Trophoblast cell (in vitro differentiated cells and primary cell): ENCODE measurements around the gene TCHH.

Source experiments
- DNase-seq, 2 donors: peaks; one replicate each; pipeline ENCODE4 v3.0.0-alpha.2; 2016
- H2AFZ ChIP-seq: 2 replicates; pipeline ENCODE4 v1.6.1; 2013; ENCODE audit warnings: low read length, moderate library complexity, mild to moderate bottlenecking; ENCODE audit not compliant: insufficient read depth, poor library complexity
- H2AK5ac ChIP-seq: 2 replicates; pipeline ENCODE4 v1.6.1; 2013; ENCODE audit warnings: mild to moderate bottlenecking, low read length
- H2BK120ac ChIP-seq: 2 replicates; pipeline ENCODE4 v1.6.1; 2013; ENCODE audit warnings: low read length, mild to moderate bottlenecking, moderate library complexity; ENCODE audit not compliant: insufficient read depth, poor library complexity
- H2BK12ac ChIP-seq: 2 replicates; pipeline ENCODE4 v1.6.1; 2013; ENCODE audit warnings: mild to moderate bottlenecking, low read length, moderate library complexity
- H2BK5ac ChIP-seq: 2 replicates; pipeline ENCODE4 v1.6.1; 2013; ENCODE audit warnings: low read length, low read depth, moderate library complexity, mild to moderate bottlenecking; ENCODE audit not compliant: poor library complexity
- H3K14ac ChIP-seq: 2 replicates; pipeline ENCODE4 v1.6.1; 2013; ENCODE audit warnings: mild to moderate bottlenecking, low read length
- H3K18ac ChIP-seq: 2 replicates; pipeline ENCODE4 v1.6.1; 2013; ENCODE audit warnings: mild to moderate bottlenecking, low read length
- H3K23ac ChIP-seq: 2 replicates; pipeline ENCODE4 v1.6.1; 2013; ENCODE audit warnings: low read length
- H3K27ac ChIP-seq: 2 replicates; pipeline ENCODE4 v1.5.1; 2013; ENCODE audit warnings: low read depth, mild to moderate bottlenecking, inconsistent platforms, low read length, moderate library complexity
- H3K27me3 ChIP-seq: 2 replicates; pipeline ENCODE4 v1.6.1; 2013; ENCODE audit warnings: inconsistent platforms, mild to moderate bottlenecking, low read length, moderate library complexity; ENCODE audit not compliant: insufficient read depth
- H3K36me3 ChIP-seq, 2 experiments: 1 replicate in 1 of 2; 2 replicates in 1 of 2; pipeline ENCODE4 v1.6.1; 2013; ENCODE audit warnings: low read length in 2 of 2, mild to moderate bottlenecking in 2 of 2, moderate library complexity in 1 of 2; ENCODE audit not compliant: insufficient read depth in 2 of 2, control insufficient read depth in 1 of 2
- H3K4ac ChIP-seq: 2 replicates; pipeline ENCODE4 v1.6.1; 2013; ENCODE audit warnings: low read depth, mild to moderate bottlenecking, low read length, moderate library complexity
- H3K4me1 ChIP-seq, 2 experiments: 1 replicate in 1 of 2; 2 replicates in 1 of 2; pipeline ENCODE4 v1.6.1; 2013; ENCODE audit warnings: low read length in 2 of 2, mild to moderate bottlenecking in 2 of 2, moderate library complexity in 1 of 2; ENCODE audit not compliant: insufficient read depth in 2 of 2, control insufficient read depth in 1 of 2
- H3K4me2 ChIP-seq: 2 replicates; pipeline ENCODE4 v1.6.1; 2013; ENCODE audit warnings: inconsistent platforms, mild to moderate bottlenecking, low read length, moderate library complexity
- H3K4me3 ChIP-seq: 2 replicates; pipeline ENCODE4 v1.5.1; 2013; ENCODE audit warnings: mild to moderate bottlenecking, low read depth, low read length, inconsistent platforms
- H3K79me1 ChIP-seq: one replicate; pipeline ENCODE4 v1.6.1; 2013; ENCODE audit warnings: low read length
- H3K79me2 ChIP-seq: 2 replicates; pipeline ENCODE4 v1.6.1; 2013; ENCODE audit warnings: low read length, mild to moderate bottlenecking; ENCODE audit not compliant: control insufficient read depth, insufficient read depth, poor library complexity
- H3K9ac ChIP-seq: 2 replicates; pipeline ENCODE4 v1.6.1; 2013; ENCODE audit warnings: mild to moderate bottlenecking, low read length
- H3K9me3 ChIP-seq: 2 replicates; pipeline ENCODE4 v1.6.1; 2013; ENCODE audit warnings: low read depth, mild to moderate bottlenecking, control low read depth, inconsistent platforms, low read length; ENCODE audit not compliant: insufficient read depth
- H4K12ac ChIP-seq: 2 replicates; pipeline ENCODE4 v1.6.1; 2013; ENCODE audit warnings: low read depth, mild to moderate bottlenecking, low read length, moderate library complexity
- H4K8ac ChIP-seq: 2 replicates; pipeline ENCODE4 v1.6.1; 2013; ENCODE audit warnings: low read depth, mild to moderate bottlenecking, low read length, moderate library complexity
- H4K91ac ChIP-seq: one replicate; pipeline ENCODE4 v1.6.1; 2013; ENCODE audit warnings: low read depth, mild to moderate bottlenecking, low read length, moderate library complexity
- WGBS: extraction: QIAGEN DNeasy Blood & Tissue Kit; methylation state at CpG from one replicate; pipeline ENCODE4 v1.1.7; 2013; ENCODE audit warnings: missing lambda C conversion rate; ENCODE audit not compliant: insufficient read length, insufficient coverage; ENCODE audit errors: extremely low coverage; 5-methylcytosine and 5-hydroxymethylcytosine counted together

Gene TCHH

DNA sequence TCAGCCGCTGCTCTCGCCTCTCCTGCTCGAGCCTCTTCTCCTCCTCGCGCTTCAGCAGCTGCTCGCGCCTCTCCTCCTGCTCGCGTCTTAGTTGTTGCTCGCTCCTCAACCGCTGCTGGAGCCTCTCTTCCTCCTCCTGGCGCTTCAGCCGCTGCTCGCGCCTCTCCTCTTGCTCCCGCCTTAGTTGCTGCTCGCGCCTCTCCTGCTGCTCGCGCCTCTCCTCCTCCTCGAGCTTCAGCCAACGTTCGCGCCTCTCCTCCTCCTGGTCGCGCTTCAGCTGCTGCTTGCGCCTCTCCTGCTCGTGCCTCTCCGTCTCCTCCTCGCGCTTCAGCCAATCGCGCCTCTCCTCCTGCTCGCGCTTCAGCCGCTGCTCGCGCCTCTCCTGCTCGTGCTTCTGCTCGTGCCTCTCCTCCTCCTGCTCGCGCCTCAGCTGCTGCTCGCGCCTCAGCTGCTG lies 3.7 kb downstream of the TCHH start:
- Histone ChIP-seq H3K4me1 (peaks cover 8 to 15% of the 10 kb centered on the region in 2 experiments), H2AK5ac (no peak overlapping the region), H3K9me3 (peaks cover 45% of the 10 kb centered on the region), H2BK5ac (no peak overlapping the region), H4K8ac (no peak overlapping the region), H3K4ac (no peak overlapping the region), H3K79me1 (no peaks in the 10 kb centered on the region), H3K9ac (no peak overlapping the region), H3K27me3 (peaks cover 66% of the 10 kb centered on the region), H3K4me3 (no peak overlapping the region), H3K36me3 (no peaks in the 10 kb centered on the region), H2BK120ac (no peak overlapping the region), H3K14ac (no peak overlapping the region), H4K12ac (no peak overlapping the region), H4K91ac (no peak overlapping the region), H3K18ac (no peak overlapping the region), H3K79me2 (no peaks in the 10 kb centered on the region), H3K23ac (no peak overlapping the region), H3K4me2 (peak overlapping the region; percentile 30), H2BK12ac (no peak overlapping the region), H2AFZ (peak overlapping the region; percentile 37), H3K27ac (no peak overlapping the region)
- peak; percentile 40 to 57 for DNase-seq
- no CpG with 5 or more reads among the region's 44 CpGs for WGBS

DNA sequence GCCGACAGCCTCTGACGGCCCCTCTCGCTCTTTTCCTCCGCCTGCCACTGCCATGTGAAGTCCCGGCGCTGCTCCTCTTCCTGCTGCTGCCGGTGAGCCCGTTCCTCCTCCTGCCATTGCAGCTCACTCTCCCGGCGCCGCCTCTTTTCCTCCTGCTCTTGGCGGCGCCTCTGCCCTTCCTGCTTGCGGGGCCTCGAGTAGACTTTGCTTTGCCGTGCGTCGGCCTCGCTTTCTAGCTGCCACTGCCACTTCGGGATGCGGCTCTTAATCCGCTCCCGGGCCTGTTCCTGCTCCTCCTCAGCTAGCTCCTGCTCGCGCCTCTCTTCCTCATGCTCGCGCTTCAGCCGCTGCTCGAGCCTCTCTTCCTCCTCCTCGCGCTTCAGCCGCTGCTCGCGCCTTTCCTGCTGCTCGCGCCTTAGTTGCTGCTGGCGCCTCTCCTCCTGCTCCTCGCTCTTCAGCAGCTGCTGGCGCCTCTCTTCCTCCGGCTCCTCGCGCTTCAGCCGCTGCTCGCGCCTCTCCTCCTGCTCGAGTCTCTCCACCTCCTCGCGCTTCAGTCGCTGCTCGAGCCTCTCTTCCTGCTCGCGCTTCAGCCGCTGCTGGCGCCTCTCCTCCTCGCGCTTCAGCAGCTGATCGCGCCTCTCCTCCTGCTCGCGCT lies 4.3 kb downstream of the TCHH start:
- no peak overlapping the region for H3K14ac ChIP-seq
- no peak overlapping the region for H3K4me3 ChIP-seq
- no peak overlapping the region for H3K18ac ChIP-seq
- H3K4me1 ChIP-seq = peaks cover 8 to 15% of the 10 kb centered on the region in 2 experiments
- no peak overlapping the region for H4K12ac ChIP-seq
- H2BK5ac ChIP-seq = no peak overlapping the region
- H2BK120ac ChIP-seq = no peak overlapping the region
- no peaks in the 10 kb centered on the region for H3K79me1 ChIP-seq
- H3K36me3 ChIP-seq = no peaks in the 10 kb centered on the region
- no peak overlapping the region for H3K27ac ChIP-seq
- peak overlapping the region; percentile 37 for H2AFZ ChIP-seq
- peak; percentile 31 to 52 for DNase-seq
- no peak overlapping the region for H3K4ac ChIP-seq
- no peak overlapping the region for H2BK12ac ChIP-seq
- H4K91ac ChIP-seq = no peak overlapping the region
- H3K4me2 ChIP-seq = peak overlapping the region; percentile 30
- no peak overlapping the region for H3K9ac ChIP-seq
- H4K8ac ChIP-seq = no peak overlapping the region
- H2AK5ac ChIP-seq = no peak overlapping the region
- peaks cover 66% of the 10 kb centered on the region for H3K27me3 ChIP-seq
- no peak overlapping the region for H3K23ac ChIP-seq
- H3K9me3 ChIP-seq = peaks cover 45% of the 10 kb centered on the region
- H3K79me2 ChIP-seq = no peaks in the 10 kb centered on the region
- WGBS = no CpG with 5 or more reads among the region's 60 CpGs

DNA sequence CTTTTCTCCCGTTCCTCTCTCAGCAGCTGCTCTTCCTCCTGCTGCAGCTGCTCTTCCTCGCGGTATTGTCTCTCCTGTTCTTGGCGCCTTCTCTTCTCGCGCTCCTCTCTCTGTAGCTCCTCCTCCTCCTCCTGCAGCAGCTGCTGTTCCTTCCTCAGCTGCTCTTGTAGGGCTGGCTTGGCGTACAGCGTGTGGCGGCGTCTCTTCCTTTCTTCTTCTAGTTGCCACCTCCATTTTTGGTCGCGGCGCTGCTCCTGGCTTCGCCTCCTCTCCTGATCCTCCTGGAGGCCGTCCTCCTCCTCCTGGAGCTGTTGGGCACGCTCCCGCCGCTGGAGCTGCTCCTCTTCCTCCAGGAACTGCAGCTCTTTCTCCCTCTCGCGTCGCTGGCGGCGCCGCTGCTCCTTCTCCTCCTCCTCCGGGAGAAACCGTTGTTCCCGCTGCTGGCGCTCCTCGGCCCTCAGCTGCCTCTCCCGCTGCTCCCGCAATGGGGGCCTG lies 4.8 kb downstream of the TCHH start:
- Histone ChIP-seq H3K4me2 (peak overlapping the region; percentile 30), H2AFZ (no peak overlapping the region), H3K36me3 (no peaks in the 10 kb centered on the region), H3K79me2 (no peaks in the 10 kb centered on the region), H3K18ac (no peak overlapping the region), H3K79me1 (no peaks in the 10 kb centered on the region), H3K27ac (no peak overlapping the region), H2AK5ac (no peak overlapping the region), H4K8ac (no peak overlapping the region), H2BK5ac (no peak overlapping the region), H3K4me1 (peaks cover 8 to 15% of the 10 kb centered on the region in 2 experiments), H3K14ac (no peak overlapping the region), H3K9ac (no peak overlapping the region), H2BK120ac (no peak overlapping the region), H3K9me3 (peaks cover 45% of the 10 kb centered on the region), H2BK12ac (no peak overlapping the region), H4K91ac (no peak overlapping the region), H3K23ac (no peak overlapping the region), H3K27me3 (peaks cover 66% of the 10 kb centered on the region), H3K4me3 (peak overlapping the region; percentile 23), H3K4ac (no peak overlapping the region), H4K12ac (no peak overlapping the region)
- WGBS = no CpG with 5 or more reads among the region's 31 CpGs
- peak; percentile 40 to 53 for DNase-seq

DNA sequence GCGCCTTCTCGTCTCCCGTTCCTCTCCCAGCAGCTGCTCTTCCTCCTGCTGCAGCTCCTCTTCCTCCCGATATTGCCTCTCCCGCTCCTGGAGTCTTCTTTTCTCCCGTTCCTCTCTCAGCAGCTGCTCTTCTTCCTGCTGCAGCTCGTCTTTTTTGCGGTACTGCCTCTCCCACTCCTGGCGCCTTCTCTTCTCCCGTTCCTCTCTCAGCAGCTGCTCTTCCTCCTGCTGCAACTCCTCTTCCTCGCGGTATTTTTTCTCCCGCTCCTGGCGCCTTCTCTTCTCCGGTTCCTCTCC lies 5.3 kb downstream of the TCHH start:
- Histone ChIP-seq H3K9ac (no peak overlapping the region), H3K27ac (no peak overlapping the region), H4K8ac (no peak overlapping the region), H3K18ac (no peak overlapping the region), H3K4me3 (no peak overlapping the region), H3K4me2 (no peak overlapping the region), H4K12ac (no peak overlapping the region), H2AFZ (no peak overlapping the region), H2BK120ac (no peak overlapping the region), H3K14ac (no peak overlapping the region), H3K27me3 (peaks cover 64% of the 10 kb centered on the region), H3K36me3 (no peaks in the 10 kb centered on the region), H2BK5ac (no peak overlapping the region), H3K4ac (no peak overlapping the region), H4K91ac (no peak overlapping the region), H3K23ac (no peak overlapping the region), H2BK12ac (no peak overlapping the region), H3K79me1 (no peaks in the 10 kb centered on the region), H2AK5ac (no peak overlapping the region), H3K79me2 (no peaks in the 10 kb centered on the region), H3K9me3 (peaks cover 45% of the 10 kb centered on the region), H3K4me1 (peaks cover 8 to 15% of the 10 kb centered on the region in 2 experiments)
- DNase-seq = no peak
- WGBS = no CpG with 5 or more reads among the region's 15 CpGs
